Fibroblast of gingiva (primary cell): ENCODE data around the gene IGDCC3.

Experiments used
- DNase-seq: peaks from one replicate; pipeline ENCODE4 v3.0.0-alpha.2; 2011; ENCODE audit warnings: low read depth

Gene IGDCC3

GRCh38 chr15:65377976-65378366 lies at the start of gene IGDCC3:
Gene IGDCC3 (minus strand): TSS chr15:65378002. CDS start chr15:65377788, 214 bp downstream.
- no peak for DNase-seq

- no peak for DNase-seq
Measured at GRCh38 chr15:65426216-65426853, 48.5 kb upstream of the IGDCC3 start.

- no peak for DNase-seq
Measured at GRCh38 chr15:65424683-65425082, 46.9 kb upstream of the IGDCC3 start.

DNA sequence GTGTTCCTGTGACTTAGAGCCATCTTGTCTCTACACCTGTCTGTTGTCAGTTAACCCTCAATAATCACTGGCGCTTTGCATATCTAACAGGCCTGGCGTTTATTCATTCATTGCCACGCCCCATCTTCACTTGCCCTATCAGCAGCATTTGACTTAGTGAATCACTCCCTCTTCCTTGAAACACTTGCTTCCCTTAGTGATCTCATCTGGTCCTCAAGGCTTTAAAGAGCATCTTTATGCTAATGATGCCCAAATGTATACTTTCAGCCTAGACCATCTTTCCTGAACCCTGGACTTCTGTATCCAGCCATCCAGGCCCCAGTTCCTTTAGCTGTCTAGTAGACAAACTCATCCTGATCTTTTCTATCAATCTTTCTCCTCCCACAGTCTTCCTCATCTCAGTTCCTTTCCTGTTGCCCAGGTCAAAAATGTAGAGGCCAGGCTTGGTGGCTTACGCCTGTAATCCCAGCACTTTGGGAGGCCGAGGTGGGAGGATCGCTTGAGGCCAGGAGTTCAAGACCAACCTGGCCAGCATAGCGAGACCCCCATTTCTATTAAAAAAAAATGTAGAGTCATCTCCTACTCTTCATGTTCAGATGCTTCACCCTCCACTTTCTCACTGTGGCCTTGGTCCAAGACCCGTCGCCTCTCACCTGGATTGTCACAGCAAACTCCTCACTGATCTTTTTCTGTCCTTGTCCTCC lies 46.3 kb upstream of the IGDCC3 start:
- no peak for DNase-seq

GRCh38 chr15:65423150-65423975 lies 45.6 kb upstream of the IGDCC3 start:
- DNase-seq: no peak

DNA sequence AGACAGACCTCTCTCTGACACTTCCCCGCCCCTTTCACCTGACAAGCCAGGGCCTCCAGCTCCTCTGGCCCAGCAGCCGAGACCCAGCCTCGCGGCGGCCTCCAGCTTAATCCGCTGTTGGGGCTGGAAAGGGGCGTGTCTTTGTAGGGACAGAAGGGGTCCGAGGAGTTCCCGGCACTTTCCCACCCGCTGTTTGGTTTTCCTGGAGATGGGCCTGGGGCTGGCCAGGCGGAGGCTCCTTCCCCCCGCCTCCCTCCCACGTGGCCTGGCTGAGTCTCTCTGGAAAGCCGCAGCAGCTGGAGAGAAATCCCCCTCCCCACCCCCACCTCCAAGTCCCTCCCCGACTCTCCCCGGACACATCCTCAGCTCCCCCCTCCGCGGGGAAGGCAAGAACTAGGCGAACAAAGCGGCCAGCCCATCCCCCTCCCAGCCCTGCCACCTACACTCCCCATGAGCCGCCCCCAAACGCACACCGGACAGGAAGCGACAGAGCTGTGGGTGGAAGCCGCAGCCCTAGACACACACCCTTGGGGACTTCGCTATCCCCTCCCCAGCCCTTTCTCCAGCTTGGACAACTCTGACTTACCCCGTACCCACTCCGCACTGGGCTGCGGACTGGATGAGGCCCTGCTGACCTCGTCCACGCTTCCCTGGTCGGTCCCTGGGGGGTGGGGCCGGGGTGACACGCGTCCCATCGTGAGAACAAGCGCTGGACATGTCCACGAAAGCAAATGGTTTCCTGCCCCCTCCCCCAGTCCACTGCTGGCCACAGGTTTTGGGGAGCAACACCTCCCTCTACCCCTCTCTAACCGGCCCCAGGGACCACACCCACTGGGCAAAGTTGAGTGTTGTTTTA lies 43.8 kb upstream of the IGDCC3 start:
- DNase-seq: no peak

DNA sequence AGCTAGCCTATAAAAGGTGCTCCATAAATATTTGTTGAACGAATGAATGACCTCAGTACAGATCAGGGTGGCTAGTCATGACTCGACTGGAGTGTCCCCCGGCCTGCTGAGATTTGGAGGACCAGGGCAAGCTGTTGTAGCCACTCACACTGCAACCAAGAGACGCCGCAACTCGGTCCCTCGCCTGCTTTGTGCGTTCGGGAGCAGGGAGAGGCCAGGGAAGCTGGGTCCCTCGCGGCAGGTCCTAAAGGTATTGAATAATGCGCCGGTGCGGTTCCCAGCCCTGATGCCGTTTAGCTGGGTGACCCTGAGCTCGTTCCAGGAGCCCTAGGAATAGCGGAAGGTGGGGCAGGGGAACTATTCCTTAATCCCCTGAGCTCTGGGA lies 43.2 kb upstream of the IGDCC3 start:
- DNase-seq: no peak

DNA sequence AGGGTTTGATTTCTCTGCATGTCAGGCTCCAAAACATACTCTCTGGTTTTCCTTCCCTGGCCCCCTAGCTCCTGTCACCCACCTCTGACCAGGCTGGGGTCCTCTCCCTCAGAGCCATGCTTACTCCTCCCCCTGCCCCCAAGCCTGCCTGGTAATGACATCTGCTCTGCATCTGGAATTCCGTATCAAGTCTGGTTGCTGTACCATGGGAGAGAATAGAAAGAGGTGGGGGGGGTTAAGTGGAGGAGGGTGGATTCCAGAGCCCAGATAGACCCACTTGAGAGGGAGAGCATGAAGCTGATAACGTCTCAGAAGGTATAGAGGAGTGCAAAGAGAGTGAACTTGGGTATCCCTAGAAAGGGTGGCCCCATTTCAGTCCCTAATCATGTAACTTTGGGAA lies 40.8 kb upstream of the IGDCC3 start:
- no peak for DNase-seq

GRCh38 chr15:65416845-65417416 lies 39.1 kb upstream of the IGDCC3 start:
- no peak for DNase-seq

- DNase-seq: peak; percentile 45
Measured at GRCh38 chr15:65414841-65415621, 37.2 kb upstream of the IGDCC3 start.

GRCh38 chr15:65413760-65414144 lies 36.0 kb upstream of the IGDCC3 start:
- no peak for DNase-seq

DNA sequence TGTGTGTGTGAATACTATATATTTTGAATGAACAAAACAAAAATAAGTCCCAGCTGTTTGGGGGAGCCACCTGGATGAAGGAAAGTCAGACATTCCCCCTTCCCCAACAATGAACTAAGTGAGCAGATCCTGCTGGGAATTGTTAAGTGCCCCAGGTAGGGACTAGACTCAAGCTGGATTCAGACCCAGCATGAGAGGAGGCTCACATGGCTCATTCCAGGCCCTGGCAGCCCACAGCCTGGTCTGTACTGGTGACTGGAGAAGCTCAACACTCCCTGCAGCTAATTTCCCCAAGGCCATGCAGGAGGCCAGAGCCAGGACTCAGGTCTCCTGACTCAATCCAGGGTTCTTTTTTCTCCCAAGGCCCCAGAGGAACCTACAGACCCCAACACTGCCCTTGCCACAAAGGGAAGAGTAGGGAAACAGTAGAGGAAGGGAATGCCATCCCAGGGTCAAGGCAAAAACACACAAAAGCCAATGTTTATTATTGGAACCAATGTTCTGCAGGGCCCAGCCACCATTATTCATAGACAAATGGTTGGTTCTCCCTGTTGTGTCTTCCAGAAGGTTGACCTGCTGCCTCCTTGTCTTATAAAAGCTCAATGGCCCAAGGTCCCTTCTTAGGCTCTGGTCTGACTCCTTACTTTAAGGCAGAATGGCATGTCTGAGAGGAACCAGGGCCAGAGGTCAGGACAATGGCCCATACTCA lies 35.4 kb upstream of the IGDCC3 start:
- no peak for DNase-seq

- peak; percentile 44 for DNase-seq
Measured at GRCh38 chr15:65412556-65412955, 34.8 kb upstream of the IGDCC3 start.

DNA sequence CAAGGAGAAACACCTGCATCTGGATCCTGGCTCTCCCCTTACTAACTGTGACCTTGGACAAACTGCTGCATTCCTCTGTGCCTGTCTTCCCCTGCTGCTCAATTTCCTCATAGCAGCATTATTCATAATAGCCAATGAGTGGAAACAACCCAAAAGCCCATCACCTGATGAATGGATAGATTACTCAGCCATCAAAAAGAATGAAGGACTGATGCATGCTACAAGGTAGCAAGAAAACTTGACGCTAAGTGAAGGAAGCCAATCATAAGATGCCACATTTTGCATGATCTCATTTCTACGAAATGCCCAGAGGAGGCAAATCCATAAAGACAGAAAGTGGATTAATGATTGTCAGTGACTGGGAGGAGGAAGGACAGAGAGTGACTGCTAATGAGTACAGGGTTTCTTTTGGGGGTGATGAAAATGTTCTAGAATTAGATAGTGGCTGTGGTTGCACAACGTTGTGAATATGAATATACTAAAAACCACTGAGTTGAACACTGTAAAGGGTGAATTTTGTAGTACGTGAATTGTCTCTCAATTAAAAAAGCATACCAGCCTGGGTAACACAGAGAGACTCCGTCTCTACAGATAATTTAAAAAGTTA lies 33.8 kb upstream of the IGDCC3 start:
- DNase-seq: no peak

DNA sequence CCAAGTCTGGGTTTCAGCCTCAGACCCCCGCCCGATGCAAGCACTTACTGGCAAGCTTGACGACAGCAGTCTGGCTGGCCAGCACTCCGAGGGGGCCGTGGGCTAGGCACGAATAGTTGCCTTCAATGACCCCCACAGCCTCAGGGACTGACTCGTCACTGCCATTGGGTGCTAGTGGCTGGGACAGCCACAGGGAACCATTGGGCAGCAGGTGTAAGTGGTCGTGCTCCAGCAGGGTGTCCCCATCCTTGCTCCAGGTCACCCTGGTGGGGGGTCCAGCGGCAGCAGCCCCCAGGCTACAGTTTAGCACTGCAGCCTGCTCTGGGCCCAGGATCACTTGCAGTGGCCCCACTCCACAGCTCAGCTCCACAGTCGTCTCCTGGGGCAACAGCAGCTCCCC lies 33.2 kb upstream of the IGDCC3 start:
- no peak for DNase-seq

DNA sequence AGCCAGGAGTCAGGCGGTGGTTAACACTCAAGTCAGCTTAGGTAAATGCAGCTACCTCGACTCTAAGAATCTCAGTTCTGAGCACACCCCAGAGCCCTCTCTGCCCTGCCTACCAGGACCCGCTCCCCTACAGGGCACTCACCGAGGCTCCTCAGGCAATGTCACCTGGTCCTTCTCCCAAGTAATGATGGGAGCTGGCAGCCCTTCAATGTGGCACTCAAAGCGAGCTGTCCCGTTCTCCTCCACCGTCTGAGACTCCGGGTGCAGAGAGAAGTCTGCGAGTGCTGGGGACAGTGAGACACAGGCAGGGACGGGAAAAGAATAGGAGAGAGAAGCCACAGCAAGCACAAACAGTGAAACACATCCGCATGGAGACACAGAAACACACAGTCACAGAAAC lies 32.2 kb upstream of the IGDCC3 start:
- DNase-seq: no peak

DNA sequence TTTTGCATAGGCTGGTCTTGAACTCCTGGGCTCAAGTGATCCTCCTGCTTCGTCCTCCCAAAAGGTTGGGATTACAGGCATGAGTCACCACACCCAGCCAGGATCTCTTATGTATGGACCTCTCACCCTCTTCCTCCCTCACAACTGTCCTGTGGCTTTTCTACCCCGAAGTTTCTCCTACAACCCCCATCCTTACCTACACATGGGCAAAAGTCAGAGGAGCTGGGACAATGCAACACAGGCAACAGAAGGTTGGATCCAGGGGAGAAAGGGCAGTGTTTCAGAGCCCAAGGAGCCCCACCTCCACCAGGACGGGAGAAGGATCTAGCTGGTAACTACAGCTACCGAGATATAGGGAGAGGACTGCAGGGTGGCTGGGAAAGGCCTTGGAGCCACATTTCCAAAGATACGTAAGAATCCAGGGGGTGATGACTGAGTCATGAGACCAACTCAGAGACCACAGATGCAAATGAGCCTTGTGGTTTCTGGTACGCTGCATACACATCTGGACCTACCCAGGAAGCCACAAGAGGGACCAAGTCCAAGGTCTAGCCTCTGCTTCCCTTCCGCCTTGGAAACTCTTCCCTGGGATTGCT lies 31.3 kb upstream of the IGDCC3 start:
- peak; percentile 95 for DNase-seq

DNA sequence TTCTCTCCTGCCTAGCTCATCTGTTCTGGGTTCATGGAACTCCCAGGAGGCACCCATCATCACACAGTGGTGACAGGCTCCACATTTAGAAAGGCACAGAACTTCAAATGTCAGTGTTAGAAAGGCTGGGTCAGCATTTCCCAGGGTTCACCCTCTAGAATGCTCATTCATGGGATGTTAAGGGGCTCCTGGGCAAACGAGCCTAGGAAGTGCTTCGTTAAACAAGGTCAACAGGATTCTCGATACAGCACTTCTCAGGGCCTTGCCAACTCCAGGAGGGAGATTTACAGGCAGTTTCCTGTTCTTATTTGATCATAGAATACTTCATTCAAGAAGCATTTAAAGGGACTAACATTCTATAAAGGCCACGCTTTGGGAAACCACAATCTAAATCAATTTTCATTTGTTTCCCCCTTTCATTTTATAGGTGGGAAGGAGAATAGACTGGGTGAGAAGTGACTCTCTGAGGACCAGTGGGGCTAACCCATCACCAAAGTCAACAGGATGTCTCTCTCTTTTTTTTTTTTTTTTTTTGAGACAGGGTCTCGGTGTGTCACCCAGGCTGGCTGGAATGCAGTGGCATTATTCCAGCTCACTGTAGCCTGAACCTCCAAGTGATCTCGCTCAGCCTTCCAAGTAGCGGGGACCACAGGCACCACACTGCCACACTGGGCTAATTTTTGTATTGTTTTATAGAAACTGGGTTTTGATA lies 30.7 kb upstream of the IGDCC3 start:
- no peak for DNase-seq
